Brain microvascular endothelial cell (primary cell): Measurements from ENCODE around the gene AURKB.

Experiments
- DNase-seq: peaks from one replicate; pipeline ENCODE4 v3.0.0-alpha.2; 2020
- H3K27ac ChIP-seq: fragments of 250-450 bp; sonication (Bioruptor Pico); 2 replicates; pipeline ENCODE4 v1.5.1; 2020; ENCODE audit warnings: mild to moderate bottlenecking, moderate library complexity
- H3K27me3 ChIP-seq: fragments of 250-450 bp; sonication (Bioruptor Pico); replicated peaks from 2 replicates; pipeline ENCODE4 v1.5.1; 2020; ENCODE audit warnings: mild to moderate bottlenecking
- H3K36me3 ChIP-seq: fragments of 250-450 bp; sonication (Bioruptor Pico); replicated peaks from 2 replicates; pipeline ENCODE4 v1.5.1; 2020; ENCODE audit warnings: mild to moderate bottlenecking
- H3K4me3 ChIP-seq: 2 replicates; pipeline ENCODE4 v1.5.1; 2011; ENCODE audit warnings: low read depth, mild to moderate bottlenecking, control low read depth, low read length, moderate library complexity
- in situ Hi-C: cut with HindIII; loops from 2 replicates; pipeline ENCODE4 v1.10.0; 2017; ENCODE audit warnings: low sequenced_read_pairs, low pct_ligation_motif_present
- TF ChIP-seq, protein P1 (sequence below): IDR thresholded peaks from 2 replicates; pipeline ENCODE4 v1.5.1; 2011; ENCODE audit warnings: low read depth, mild to moderate bottlenecking, moderate library complexity, low read length, control low read depth, inconsistent platforms; ENCODE audit errors: missing control alignments

The AURKB gene

DNA sequence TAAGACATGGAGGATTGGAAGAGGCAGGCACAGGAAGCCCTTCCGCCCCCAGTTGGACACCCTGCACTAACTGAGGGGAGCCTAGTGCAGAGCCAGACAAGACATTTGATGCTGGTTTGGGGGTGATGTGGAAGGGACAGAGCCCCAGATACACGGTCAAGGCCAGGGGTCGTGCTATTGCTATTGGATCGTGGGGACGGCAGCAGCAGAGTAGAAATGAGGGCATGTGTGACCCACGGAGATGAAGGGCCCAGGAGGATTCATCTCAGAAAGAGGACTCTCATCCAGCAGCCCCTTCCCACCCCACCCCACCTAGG lies 45.6 kb downstream of the AURKB start:
- Histone ChIP-seq H3K27ac (no peak overlapping the region), H3K27me3 (no peaks in the 10 kb centered on the region), H3K4me3 (no peak overlapping the region), H3K36me3 (peaks cover 8% of the 10 kb centered on the region)
- in situ Hi-C loops: no loop called here
- TF ChIP-seq, protein P1, sequence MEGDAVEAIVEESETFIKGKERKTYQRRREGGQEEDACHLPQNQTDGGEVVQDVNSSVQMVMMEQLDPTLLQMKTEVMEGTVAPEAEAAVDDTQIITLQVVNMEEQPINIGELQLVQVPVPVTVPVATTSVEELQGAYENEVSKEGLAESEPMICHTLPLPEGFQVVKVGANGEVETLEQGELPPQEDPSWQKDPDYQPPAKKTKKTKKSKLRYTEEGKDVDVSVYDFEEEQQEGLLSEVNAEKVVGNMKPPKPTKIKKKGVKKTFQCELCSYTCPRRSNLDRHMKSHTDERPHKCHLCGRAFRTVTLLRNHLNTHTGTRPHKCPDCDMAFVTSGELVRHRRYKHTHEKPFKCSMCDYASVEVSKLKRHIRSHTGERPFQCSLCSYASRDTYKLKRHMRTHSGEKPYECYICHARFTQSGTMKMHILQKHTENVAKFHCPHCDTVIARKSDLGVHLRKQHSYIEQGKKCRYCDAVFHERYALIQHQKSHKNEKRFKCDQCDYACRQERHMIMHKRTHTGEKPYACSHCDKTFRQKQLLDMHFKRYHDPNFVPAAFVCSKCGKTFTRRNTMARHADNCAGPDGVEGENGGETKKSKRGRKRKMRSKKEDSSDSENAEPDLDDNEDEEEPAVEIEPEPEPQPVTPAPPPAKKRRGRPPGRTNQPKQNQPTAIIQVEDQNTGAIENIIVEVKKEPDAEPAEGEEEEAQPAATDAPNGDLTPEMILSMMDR: no peak
- no peak for DNase-seq

DNA sequence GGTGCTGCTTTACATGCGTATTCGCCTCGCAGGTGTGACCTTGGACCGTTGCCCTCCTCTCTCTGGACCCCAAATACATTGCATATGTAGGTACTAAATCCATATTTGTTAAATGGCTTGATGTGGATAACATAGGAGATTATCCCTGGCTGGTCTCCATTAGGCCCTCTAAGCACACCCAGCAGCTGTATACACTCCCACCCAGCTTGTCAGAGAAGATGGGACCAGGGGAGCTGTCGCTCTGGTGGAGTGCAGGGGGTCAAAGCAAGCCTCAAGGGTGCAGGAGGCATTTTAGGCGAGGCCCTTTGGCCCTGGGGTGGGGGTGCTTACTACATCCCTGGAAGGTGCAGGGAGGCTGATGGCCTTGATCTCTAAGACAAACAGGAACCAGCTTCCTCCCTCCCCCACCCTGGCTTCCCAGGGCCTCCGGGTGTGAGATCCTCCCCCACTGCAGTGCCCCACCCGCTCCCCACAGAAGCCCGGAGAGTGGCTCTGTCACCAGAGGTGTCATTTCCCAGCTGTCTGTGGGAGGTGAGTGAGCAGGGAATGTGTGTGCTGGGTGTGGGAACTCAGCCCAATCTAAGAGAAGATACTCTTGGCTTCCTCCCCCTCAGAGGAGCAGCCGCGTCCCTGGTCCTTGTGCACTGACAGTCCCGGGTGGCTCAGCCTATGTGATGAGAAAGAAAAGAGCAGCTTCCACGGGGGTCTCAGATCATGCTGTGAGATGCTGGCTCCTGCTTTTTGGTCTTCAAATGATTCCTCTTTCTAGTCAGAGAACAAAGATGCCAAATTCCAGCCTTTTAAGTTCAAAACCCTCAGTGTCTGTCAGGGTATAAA lies 46.2 kb downstream of the AURKB start:
- no peak for DNase-seq
- no peaks in the 10 kb centered on the region for H3K27me3 ChIP-seq
- peaks cover 14% of the 10 kb centered on the region for H3K36me3 ChIP-seq
- in situ Hi-C loops: no loop called here
- H3K4me3 ChIP-seq: no peak overlapping the region
- no peak overlapping the region for H3K27ac ChIP-seq
- TF ChIP-seq, protein P1: no peak

DNA sequence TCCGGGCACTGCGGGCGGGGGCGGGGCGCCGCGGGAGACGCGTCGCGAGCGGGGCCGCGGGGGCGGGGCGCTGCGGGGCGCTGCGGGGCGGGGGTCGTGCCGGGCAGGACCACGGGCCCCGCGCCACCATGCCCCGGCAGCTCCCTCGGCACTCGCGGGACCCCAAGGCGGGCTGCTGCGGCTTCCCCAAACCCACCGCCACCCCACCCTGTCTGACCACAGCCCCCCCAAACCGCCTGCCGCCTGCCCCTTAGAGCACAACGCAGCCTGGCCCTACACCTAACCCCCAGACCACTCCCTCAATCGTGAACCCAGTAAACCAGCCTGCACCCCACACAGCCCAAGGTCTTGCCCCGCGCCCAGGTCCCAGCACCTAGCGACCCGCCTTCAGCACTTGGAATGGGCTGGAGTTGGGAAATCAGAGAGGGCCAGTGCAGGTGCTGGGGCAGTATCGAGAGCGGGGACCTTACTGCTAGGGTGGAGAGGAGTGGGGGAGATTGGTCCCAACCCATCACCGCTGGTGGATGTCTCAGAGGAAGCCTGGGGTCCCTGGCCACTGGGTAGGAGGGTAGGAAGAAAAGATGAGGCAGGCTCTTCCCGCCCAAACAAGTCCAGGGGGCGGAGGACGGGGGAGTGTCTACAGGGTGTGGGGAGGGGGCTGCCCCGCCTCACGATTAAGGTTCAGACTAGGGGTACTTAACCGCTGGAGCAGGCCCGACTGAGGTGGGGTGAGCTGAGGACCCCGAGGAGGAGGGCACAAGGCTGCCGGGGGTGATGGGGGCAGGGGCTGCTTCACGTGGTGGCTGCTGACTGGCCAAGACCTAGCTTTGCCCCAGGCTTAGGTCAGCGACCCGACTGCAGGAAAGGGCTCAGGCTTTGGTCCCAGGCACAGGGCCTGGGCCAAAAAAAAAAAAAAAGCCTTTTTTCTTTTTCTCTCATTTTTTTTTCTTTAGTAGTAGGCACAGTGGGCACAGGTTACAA lies 47.1 kb downstream of the AURKB start:
- in situ Hi-C loops: no loop called here
- Histone ChIP-seq H3K27me3 (no peaks in the 10 kb centered on the region), H3K27ac (peak overlapping the region; percentile 89), H3K4me3 (peak overlapping the region; percentile 85), H3K36me3 (peaks cover 17% of the 10 kb centered on the region)
- no peak for DNase-seq
- TF ChIP-seq, protein P1: no peak

DNA sequence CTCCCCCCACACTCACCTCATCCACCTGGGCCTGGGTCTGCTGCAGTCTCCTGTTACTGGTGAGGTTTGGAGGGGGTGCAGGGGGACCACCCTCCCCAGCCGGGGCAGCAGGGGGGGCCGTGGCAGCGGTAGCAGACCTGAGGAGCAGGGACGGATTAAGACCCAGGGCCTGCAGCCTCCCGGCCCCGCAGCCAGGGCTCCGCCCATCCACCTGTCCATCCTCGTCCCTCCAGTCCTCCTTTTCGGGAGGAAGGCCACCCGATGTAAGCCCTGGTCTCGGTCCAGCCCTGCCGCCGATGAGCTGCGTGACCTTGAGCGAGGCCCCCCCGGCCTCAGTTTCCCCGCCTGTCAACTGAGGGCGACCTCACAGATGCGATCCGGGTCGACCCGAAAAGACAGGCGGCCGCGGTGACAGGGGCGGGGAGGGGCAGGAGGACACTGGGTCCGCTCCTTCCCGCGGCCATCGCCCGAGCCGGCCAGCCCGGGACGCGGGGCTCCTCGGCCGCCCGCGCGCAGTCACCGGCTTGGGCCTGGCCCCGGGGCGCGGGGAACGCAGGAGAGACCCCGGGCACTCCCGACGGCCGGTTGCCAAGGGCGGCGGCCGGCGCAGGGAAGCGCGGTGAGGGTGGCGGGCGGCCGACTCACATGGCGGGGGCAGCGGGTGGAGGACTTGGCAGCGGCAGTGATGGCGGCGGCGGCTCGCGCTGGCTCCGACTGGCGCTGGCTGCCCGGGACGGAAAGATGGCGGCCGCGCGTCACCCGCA lies 48.0 kb downstream of the AURKB start, which contains the start of gene VAMP2:
Gene VAMP2 (minus strand): TSS at position 716 of the 764 bp plus-strand sequence. CDS start 69 bp downstream, at position 647.
- no peak for DNase-seq
- TF ChIP-seq, protein P1: no peak
- H3K27ac ChIP-seq: peak within 1 kb of the TSS; percentile 89
- in situ Hi-C loops: no loop called here
- H3K4me3 ChIP-seq: peak within 1 kb of the TSS; percentile 85
- H3K36me3 ChIP-seq: peaks cover 17% of the 10 kb centered on the region
- no peaks in the 10 kb centered on the region for H3K27me3 ChIP-seq
